Stomach smooth muscle (tissue), 2 donors: Measurements from ENCODE around the gene FAM168A.

Experiments used
- H3K27ac ChIP-seq: one replicate; pipeline ENCODE4 v1.7.0; 2013; ENCODE audit warnings: mild to moderate bottlenecking, low read length, inconsistent platforms
- H3K27me3 ChIP-seq, 2 donors: one replicate each; pipeline ENCODE4 v1.7.0; 2013; ENCODE audit warnings: low read length in 2 of 2; ENCODE audit not compliant: insufficient read depth in 2 of 2, control insufficient read depth in 1 of 2
- H3K36me3 ChIP-seq, 2 donors: one replicate each; pipeline ENCODE4 v1.7.0; 2013; ENCODE audit warnings: low read length in 2 of 2; ENCODE audit not compliant: control insufficient read depth in 2 of 2, insufficient read depth in 2 of 2
- H3K4me1 ChIP-seq: one replicate; pipeline ENCODE4 v1.7.0; 2013; ENCODE audit warnings: low read length; ENCODE audit not compliant: control insufficient read depth, insufficient read depth
- H3K4me3 ChIP-seq, 2 donors: one replicate each; pipeline ENCODE4 v1.7.0; 2013; ENCODE audit warnings: low read length in 2 of 2
- H3K9ac ChIP-seq, 2 donors: one replicate each; pipeline ENCODE4 v1.7.0; 2013; ENCODE audit warnings: low read length in 2 of 2, mild to moderate bottlenecking in 1 of 2
- H3K9me3 ChIP-seq, 2 donors: one replicate each; pipeline ENCODE4 v1.7.0; 2013; ENCODE audit warnings: low read length in 2 of 2; ENCODE audit not compliant: control insufficient read depth in 2 of 2
- donor health status: healthy.
- donor health status: Pancreatic carcinoma.

Gene FAM168A

GRCh38 chr11:73355109-73355508 lies 242.8 kb downstream of the FAM168A start:
- H3K27ac ChIP-seq = no peak overlapping the region

GRCh38 chr11:73353422-73353821 lies 244.5 kb downstream of the FAM168A start:
- H3K27ac ChIP-seq = no peak overlapping the region
- H3K4me1 ChIP-seq = peaks cover 16% of the 10 kb centered on the region
- H3K9ac ChIP-seq = no peak overlapping the region
- H3K36me3 ChIP-seq = peaks cover 22 to 44% of the 10 kb centered on the region in 2 donors
- no peaks in the 10 kb centered on the region for H3K9me3 ChIP-seq
- H3K4me3 ChIP-seq = no peak overlapping the region
- H3K27me3 ChIP-seq = no peaks in the 10 kb centered on the region

More at GRCh38 chr11:73355109-73355508, 242.8 kb downstream of the FAM168A start:
- Histone ChIP-seq H3K4me1 (peaks cover 19% of the 10 kb centered on the region), H3K27me3 (no peaks in the 10 kb centered on the region), H3K4me3 (no peak overlapping the region), H3K9me3 (no peaks in the 10 kb centered on the region), H3K36me3 (peaks cover 31 to 58% of the 10 kb centered on the region in 2 donors), H3K9ac (no peak overlapping the region)

GRCh38 chr11:73350908-73351636 lies 246.8 kb downstream of the FAM168A start:
- H3K9me3 ChIP-seq = no peaks in the 10 kb centered on the region
- H3K36me3 ChIP-seq = peaks cover 16 to 38% of the 10 kb centered on the region in 2 donors
- no peak overlapping the region for H3K27ac ChIP-seq
- H3K4me3 ChIP-seq = no peak overlapping the region
- H3K4me1 ChIP-seq = peaks cover 14% of the 10 kb centered on the region
- no peak overlapping the region for H3K9ac ChIP-seq
- H3K27me3 ChIP-seq = no peaks in the 10 kb centered on the region
